Astrocyte (in vitro differentiated cells and primary cell): ENCODE data around the gene OR2F1. TPM values are rescaled to one million over a fixed set of nuclear protein-coding genes. Genes with fewer than 3 reads are reported as not detected.

Experiments used
- DNase-seq: peaks from one replicate; pipeline ENCODE4 v3.0.0-alpha.2; 2010; ENCODE audit warnings: low read depth
- FAIRE-seq: peaks from 2 replicates; lab custom pipeline; 2011; peaks lifted over from hg19 to GRCh38; lab: Jason Lieb, UNC
- H2AFZ ChIP-seq: 2 replicates; pipeline ENCODE4 v1.6.0; 2012; ENCODE audit warnings: low read depth, low read length, inconsistent platforms
- H3K27ac ChIP-seq: 2 replicates; pipeline ENCODE4 v1.5.1; 2011; ENCODE audit warnings: low read depth, low read length, inconsistent platforms
- H3K27me3 ChIP-seq: 2 replicates; pipeline ENCODE4 v1.6.0; 2011; ENCODE audit warnings: low read length, inconsistent platforms; ENCODE audit not compliant: insufficient read depth
- H3K36me3 ChIP-seq: 2 replicates; pipeline ENCODE4 v1.5.1; 2011; ENCODE audit warnings: low read length, inconsistent platforms; ENCODE audit not compliant: insufficient read depth
- H3K4me1 ChIP-seq: 2 replicates; pipeline ENCODE4 v1.5.1; 2011; ENCODE audit warnings: low read length, inconsistent platforms; ENCODE audit not compliant: insufficient read depth
- H3K4me2 ChIP-seq: 2 replicates; pipeline ENCODE4 v1.6.0; 2012; ENCODE audit warnings: low read length, inconsistent platforms
- H3K4me3 ChIP-seq: 2 replicates; pipeline ENCODE4 v1.5.1; 2011; ENCODE audit warnings: low read depth, mild to moderate bottlenecking, low read length, inconsistent platforms; ENCODE audit not compliant: insufficient read depth
- H3K79me2 ChIP-seq: 2 replicates; pipeline ENCODE4 v1.6.0; 2012; ENCODE audit warnings: mild to moderate bottlenecking, low read length, inconsistent platforms; ENCODE audit not compliant: insufficient read depth
- H3K9ac ChIP-seq: 2 replicates; pipeline ENCODE4 v1.6.0; 2012; ENCODE audit warnings: mild to moderate bottlenecking, low read length, inconsistent platforms
- H3K9me3 ChIP-seq: 2 replicates; pipeline ENCODE4 v1.5.1; 2012; ENCODE audit warnings: low read depth, mild to moderate bottlenecking, low read length, inconsistent platforms; ENCODE audit not compliant: insufficient read depth
- H4K20me1 ChIP-seq: 2 replicates; pipeline ENCODE4 v1.6.0; 2012; ENCODE audit warnings: low read length, inconsistent platforms; ENCODE audit not compliant: insufficient read depth
- H3K27ac Mint-ChIP-seq: one replicate; pipeline ENCODE4 v1.8.0; 2021; ENCODE audit warnings: mild to moderate bottlenecking, mixed read lengths; ENCODE audit not compliant: unreplicated experiment
- H3K27me3 Mint-ChIP-seq: one replicate; pipeline ENCODE4 v1.8.0; 2021; ENCODE audit warnings: low read depth, mixed read lengths; ENCODE audit not compliant: unreplicated experiment
- H3K36me3 Mint-ChIP-seq: one replicate; pipeline ENCODE4 v1.8.0; 2021; ENCODE audit warnings: low read depth, mixed read lengths; ENCODE audit not compliant: unreplicated experiment
- H3K4me1 Mint-ChIP-seq: one replicate; pipeline ENCODE4 v1.8.0; 2021; ENCODE audit warnings: low read depth, mixed read lengths; ENCODE audit not compliant: unreplicated experiment
- H3K4me3 Mint-ChIP-seq: one replicate; pipeline ENCODE4 v1.8.0; 2021; ENCODE audit warnings: mild to moderate bottlenecking, moderate library complexity, mixed read lengths; ENCODE audit not compliant: unreplicated experiment
- H3K9me3 Mint-ChIP-seq: one replicate; pipeline ENCODE4 v1.8.0; 2021; ENCODE audit warnings: mild to moderate bottlenecking, mixed read lengths; ENCODE audit not compliant: unreplicated experiment
- EZH2 ChIP-seq: IDR thresholded peaks from 2 replicates; pipeline ENCODE4 v1.6.1; 2012; ENCODE audit warnings: mild to moderate bottlenecking, low read length, inconsistent platforms; ENCODE audit not compliant: insufficient read depth
- total RNA-seq: library from RNA; stranded (reverse); gene quantifications from 2 replicates; pipeline ENCODE4 v1.2.1, GENCODE V29; 2021
- TF ChIP-seq, protein P1 (sequence below): IDR thresholded peaks from 2 replicates; pipeline ENCODE4 v1.5.1; 2011; ENCODE audit warnings: low read depth, mild to moderate bottlenecking, inconsistent platforms, low read length, moderate library complexity; ENCODE audit not compliant: insufficient read depth

OR2F1 gene
- total RNA-seq, 1 donor from 2014 or later, result not detected

DNA sequence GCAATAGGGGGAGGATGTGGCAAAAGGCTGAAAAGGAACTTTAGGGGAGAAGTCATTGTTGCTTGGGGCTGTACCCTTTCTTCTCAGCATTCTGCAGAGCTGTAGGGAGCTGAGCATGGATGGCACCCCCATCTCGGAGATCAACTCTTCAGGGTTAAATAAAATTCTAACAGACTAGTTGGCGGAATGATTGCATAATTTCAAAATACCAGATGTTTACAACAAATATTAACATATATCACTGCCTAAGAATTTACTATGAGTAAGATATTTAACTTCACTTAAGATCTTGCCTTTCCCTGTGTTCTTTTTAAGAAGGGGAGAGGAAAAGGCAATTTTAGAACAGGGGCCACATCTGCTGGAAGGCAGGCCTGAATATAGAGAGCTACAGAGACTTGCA is 509 bp upstream of the OR2F1 start:
- Mint-ChIP-seq H3K9me3 (no peaks in the 10 kb centered on the region), H3K36me3 (no peaks in the 10 kb centered on the region), H3K4me1 (no peaks in the 10 kb centered on the region), H3K27ac (no peak overlapping the region), H3K27me3 (no peaks in the 10 kb centered on the region), H3K4me3 (no peak overlapping the region)
- H3K27ac ChIP-seq, result no peak overlapping the region
- H2AFZ ChIP-seq, result no peak overlapping the region
- H3K4me3 ChIP-seq, result no peak overlapping the region
- TF ChIP-seq EZH2, result no peak
- TF ChIP-seq, protein P1, sequence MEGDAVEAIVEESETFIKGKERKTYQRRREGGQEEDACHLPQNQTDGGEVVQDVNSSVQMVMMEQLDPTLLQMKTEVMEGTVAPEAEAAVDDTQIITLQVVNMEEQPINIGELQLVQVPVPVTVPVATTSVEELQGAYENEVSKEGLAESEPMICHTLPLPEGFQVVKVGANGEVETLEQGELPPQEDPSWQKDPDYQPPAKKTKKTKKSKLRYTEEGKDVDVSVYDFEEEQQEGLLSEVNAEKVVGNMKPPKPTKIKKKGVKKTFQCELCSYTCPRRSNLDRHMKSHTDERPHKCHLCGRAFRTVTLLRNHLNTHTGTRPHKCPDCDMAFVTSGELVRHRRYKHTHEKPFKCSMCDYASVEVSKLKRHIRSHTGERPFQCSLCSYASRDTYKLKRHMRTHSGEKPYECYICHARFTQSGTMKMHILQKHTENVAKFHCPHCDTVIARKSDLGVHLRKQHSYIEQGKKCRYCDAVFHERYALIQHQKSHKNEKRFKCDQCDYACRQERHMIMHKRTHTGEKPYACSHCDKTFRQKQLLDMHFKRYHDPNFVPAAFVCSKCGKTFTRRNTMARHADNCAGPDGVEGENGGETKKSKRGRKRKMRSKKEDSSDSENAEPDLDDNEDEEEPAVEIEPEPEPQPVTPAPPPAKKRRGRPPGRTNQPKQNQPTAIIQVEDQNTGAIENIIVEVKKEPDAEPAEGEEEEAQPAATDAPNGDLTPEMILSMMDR, result no peak
- H3K27me3 ChIP-seq, result peaks cover 2% of the 10 kb centered on the region
- no peaks in the 10 kb centered on the region for H3K79me2 ChIP-seq
- no peaks in the 10 kb centered on the region for H3K9me3 ChIP-seq
- H3K4me1 ChIP-seq, result no peaks in the 10 kb centered on the region
- DNase-seq (no peak), FAIRE-seq (no peak)
- H3K36me3 ChIP-seq, result no peaks in the 10 kb centered on the region
- H3K4me2 ChIP-seq, result no peak overlapping the region
- no peaks in the 10 kb centered on the region for H4K20me1 ChIP-seq
- no peak overlapping the region for H3K9ac ChIP-seq

DNA sequence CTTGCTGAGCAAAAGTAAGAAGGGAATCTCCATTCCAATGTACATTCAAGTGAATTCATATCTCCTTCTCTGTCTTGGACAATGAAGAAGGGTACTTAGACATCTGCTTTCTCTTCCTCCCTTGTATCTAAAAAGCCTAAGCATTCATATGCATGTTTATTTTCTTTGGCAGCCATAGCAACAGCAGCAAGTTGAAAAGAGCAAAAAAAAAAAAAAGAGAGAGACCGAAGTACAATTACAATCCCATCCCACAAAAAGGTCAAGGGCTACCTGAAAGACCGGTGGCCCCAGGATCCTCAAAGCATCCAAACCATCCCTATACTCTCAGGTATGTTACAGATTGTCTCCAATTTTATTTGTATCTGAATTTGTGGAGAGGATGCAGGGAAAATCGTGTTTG is 4.1 kb downstream of the OR2F1 start:
- no peaks in the 10 kb centered on the region for H3K27me3 Mint-ChIP-seq
- H3K79me2 ChIP-seq, result no peaks in the 10 kb centered on the region
- FAIRE-seq (no peak), DNase-seq (no peak)
- no peaks in the 10 kb centered on the region for H3K4me1 Mint-ChIP-seq
- no peak overlapping the region for H3K27ac Mint-ChIP-seq
- no peak overlapping the region for H3K4me3 Mint-ChIP-seq
- H3K27me3 ChIP-seq, result peaks cover 2% of the 10 kb centered on the region
- no peaks in the 10 kb centered on the region for H3K4me1 ChIP-seq
- H3K27ac ChIP-seq, result no peak overlapping the region
- no peak overlapping the region for H3K9ac ChIP-seq
- no peaks in the 10 kb centered on the region for H3K36me3 ChIP-seq
- TF ChIP-seq, protein P1, result no peak
- no peak for TF ChIP-seq EZH2
- H3K36me3 Mint-ChIP-seq, result no peaks in the 10 kb centered on the region
- H2AFZ ChIP-seq, result no peak overlapping the region
- H4K20me1 ChIP-seq, result no peaks in the 10 kb centered on the region
- H3K9me3 ChIP-seq, result no peaks in the 10 kb centered on the region
- H3K4me3 ChIP-seq, result no peak overlapping the region
- no peaks in the 10 kb centered on the region for H3K9me3 Mint-ChIP-seq
- no peak overlapping the region for H3K4me2 ChIP-seq

DNA sequence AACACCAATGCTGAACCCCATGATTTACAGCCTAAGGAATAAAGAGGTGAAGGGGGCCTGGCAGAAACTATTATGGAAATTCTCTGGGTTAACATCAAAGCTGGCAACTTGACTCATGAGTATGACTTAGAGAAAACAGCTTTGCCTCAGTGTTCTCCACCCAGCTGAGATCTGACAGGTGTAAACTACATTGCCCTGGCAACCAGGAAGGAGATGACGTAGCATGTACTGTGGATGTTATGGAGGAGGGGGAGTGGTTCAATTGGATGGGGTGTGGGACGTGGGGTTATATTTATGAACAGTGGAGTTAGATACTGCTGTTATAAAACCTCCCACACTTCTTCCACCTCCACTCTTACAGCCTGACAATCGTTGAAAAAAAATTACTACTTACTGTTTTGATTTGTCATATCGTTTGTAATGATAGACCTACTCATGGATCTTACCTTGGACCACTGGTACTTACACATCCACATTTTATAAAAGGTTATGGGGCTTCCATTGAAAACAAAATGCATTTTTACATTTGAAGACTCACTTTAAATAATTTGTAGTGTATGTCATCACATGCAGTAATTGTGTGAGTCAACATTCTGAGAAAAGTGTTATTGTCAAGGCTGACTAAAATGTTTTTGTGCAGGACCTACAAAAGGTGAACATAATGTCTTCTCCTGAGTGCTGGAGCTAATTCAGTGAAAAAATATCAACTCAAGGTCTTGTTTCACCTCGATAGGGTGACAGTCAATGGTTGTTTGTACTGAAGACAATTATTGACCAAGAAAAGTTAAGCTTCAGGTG is 6.4 kb downstream of the OR2F1 start:
- no peaks in the 10 kb centered on the region for H3K4me1 ChIP-seq
- no peaks in the 10 kb centered on the region for H3K36me3 ChIP-seq
- no peak overlapping the region for H3K4me2 ChIP-seq
- DNase-seq, result no peak
- H3K4me3 ChIP-seq, result no peak overlapping the region
- TF ChIP-seq EZH2, result no peak
- TF ChIP-seq, protein P1, result no peak
- Mint-ChIP-seq H3K9me3 (no peaks in the 10 kb centered on the region), H3K36me3 (no peaks in the 10 kb centered on the region), H3K4me3 (no peak overlapping the region), H3K4me1 (no peaks in the 10 kb centered on the region), H3K27ac (no peak overlapping the region), H3K27me3 (no peaks in the 10 kb centered on the region)
- H4K20me1 ChIP-seq, result no peaks in the 10 kb centered on the region
- H2AFZ ChIP-seq, result no peak overlapping the region
- H3K9me3 ChIP-seq, result no peaks in the 10 kb centered on the region
- H3K79me2 ChIP-seq, result no peaks in the 10 kb centered on the region
- H3K27ac ChIP-seq, result no peak overlapping the region
- peaks cover 2% of the 10 kb centered on the region for H3K27me3 ChIP-seq
- FAIRE-seq, result no peak
- no peak overlapping the region for H3K9ac ChIP-seq
